HG03064 (cell line): ENCODE measurements around the gene ZDHHC8.

ENCODE experiments used
- ATAC-seq: cut with Tn5 transposase; IDR thresholded peaks from one replicate; pipeline ENCODE4 v1.9.1; 2021; ENCODE audit warnings: low read depth; ENCODE audit not compliant: unreplicated experiment

ZDHHC8 gene

DNA sequence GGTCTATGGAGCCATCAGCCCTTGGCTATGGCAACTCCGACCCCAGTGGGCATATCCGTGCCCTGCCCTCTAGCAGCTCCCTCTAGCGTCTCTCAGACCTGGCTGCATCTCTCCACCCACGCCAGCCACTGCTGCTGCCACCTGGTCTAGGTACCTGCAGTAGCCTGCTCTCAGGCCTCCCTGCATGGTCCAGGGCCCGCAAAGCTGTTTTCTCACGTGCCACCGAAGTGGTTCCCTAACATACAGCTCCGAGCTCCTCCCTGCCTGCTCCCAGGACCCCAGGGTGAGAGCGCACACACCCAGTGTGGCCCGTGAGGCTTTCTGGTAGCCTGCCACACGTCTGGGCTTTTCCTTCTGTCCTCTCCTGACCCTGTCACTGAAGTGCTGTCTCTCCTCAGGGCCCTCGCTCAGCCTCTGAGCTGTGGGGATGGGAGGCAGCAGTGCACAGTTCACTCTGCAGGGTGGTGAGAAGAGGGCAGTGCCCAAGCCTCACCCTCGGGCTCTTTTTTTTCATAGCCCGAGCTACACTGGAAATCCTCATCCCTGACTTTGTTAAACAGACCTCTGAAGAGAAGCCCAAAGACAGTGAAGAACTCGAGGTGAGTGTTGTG lies 37.3 kb upstream of the ZDHHC8 start:
- ATAC-seq, result no peak

- no peak for ATAC-seq
Measured at GRCh38 chr22:20095521-20095920, 36.1 kb upstream of the ZDHHC8 start.

DNA sequence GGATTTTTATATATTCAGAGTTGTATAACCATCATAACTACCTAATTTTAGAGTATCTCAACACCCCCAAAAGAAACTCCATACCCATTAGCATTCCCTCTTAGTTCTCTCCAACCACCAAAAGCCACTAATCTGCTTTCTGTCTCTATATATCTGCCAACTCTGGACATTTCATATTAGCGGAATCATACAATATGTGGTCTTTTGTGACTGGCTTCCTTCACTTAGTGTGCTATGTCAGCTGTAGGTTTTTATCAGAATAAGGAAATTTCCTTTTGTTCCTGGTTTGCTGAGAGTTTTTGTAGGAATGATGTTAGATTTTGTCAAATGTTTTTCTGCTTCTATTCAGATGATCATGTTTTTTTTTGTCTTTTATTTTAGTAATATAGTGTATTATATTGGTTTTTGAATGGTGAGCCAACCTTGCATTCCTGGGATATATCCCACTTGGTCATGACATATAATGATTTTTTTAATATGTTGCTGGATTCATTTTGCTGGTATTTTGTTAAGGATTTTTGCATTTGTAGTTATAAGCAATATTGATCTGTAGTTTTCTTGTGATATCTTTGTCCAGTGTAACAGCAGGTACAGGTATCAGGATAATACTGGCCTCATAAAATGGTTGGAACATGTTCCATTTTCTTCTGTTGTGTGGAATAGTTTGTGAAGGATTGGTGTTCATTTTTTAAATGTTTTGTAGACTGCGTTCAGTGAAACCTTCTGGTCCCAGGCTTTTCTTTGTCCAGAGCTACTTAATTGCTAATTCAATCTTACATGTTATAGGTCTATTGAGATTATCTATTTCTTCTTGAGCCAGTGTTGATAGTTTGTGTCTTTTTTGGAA lies 34.8 kb upstream of the ZDHHC8 start:
- no peak for ATAC-seq

- no peak for ATAC-seq
Measured at GRCh38 chr22:20099099-20099711, 32.4 kb upstream of the ZDHHC8 start.

- ATAC-seq, result no peak
Measured at GRCh38 chr22:20101638-20102037, 30.0 kb upstream of the ZDHHC8 start.

GRCh38 chr22:20102203-20102780 lies 29.3 kb upstream of the ZDHHC8 start:
- ATAC-seq, result no peak

DNA sequence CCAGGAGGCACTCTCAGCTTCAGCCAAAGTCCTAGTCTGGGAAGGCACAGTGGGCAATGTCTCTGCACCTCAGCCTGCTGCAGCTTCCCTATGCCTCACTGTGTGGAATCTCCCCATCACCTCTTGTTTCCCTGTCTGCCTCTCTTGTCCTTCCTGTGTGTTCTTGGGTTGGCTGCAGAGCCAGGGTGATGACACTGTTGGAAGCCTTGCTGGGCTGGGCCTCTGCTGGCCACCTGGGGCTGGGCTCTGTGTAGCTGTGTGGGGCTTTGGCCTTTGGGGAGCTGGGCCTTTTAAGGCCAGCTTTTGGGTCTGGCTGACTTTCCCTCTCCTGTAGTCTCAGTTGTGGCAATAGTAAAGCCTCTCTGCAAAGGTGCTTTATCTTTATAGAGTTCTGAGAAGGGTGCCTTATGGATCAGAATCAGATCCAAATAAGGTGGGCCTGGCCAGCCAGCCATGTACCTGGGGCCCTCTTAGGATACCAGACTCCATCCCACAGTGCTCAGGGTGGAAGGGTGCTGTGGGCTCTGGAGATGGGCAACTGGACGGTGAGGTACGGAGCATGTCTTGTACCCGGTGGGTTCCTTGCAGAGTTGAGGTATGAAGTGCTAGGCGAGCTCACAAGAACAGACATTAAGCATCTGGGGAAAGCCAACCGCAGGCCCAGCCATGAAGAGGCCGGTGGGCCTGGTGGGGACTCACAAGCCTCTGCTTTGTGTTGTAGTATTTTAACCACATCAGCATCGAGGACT lies 26.0 kb upstream of the ZDHHC8 start:
- no peak for ATAC-seq

DNA sequence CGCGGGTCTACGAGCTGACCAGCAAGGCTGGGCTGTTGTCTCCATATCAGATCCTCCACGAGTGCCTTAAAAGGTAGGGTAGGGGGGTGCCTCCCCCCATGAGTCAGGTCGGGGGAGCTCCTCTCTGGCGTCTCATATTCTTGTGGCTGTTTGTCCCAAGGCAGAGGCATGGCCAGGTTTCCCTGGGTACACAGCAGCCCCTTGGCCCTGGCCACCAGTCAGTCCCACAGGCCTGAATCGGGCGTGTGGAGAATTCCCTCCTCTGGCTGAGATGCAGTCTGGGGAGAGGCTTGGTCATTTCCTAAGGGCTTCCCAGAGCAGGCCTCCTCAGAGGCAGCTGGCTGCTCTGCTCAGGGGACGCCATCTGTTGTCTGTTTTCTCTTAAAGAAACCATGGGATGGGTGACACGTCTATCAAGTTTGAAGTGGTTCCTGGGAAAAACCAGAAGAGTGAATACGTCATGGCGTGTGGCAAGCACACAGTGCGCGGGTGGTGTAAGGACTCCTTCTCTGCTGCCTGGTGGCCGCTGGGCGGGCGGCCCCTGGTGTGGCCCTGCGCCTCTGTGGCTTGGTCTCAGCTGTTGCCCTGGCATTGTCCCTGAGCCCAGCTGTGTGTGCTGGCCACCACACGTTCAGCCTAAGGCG lies 25.3 kb upstream of the ZDHHC8 start:
- no peak for ATAC-seq

GRCh38 chr22:20106849-20107237 lies 24.8 kb upstream of the ZDHHC8 start:
- no peak for ATAC-seq

DNA sequence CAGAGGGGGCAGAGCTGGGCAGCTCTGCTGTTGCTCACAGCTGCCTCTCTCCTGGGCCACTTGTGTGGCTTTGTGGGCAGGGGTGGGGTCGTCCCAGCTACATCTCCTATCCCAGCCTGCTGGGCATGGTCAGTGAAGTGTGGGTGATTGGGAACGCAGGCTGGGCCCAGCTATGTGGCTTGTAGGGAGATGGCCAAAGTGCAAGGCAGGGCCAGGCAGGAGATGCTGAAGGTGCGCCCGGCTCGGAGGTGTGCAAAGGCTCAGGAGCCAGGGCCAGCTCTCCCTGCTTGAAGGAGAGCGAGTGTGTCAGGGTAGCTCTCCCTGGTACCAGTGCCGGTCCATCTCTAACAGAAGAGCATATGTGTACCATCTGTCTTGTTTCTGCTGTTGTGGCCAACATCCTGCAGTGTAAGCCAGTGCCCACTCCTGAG lies 24.1 kb upstream of the ZDHHC8 start:
- no peak for ATAC-seq

DNA sequence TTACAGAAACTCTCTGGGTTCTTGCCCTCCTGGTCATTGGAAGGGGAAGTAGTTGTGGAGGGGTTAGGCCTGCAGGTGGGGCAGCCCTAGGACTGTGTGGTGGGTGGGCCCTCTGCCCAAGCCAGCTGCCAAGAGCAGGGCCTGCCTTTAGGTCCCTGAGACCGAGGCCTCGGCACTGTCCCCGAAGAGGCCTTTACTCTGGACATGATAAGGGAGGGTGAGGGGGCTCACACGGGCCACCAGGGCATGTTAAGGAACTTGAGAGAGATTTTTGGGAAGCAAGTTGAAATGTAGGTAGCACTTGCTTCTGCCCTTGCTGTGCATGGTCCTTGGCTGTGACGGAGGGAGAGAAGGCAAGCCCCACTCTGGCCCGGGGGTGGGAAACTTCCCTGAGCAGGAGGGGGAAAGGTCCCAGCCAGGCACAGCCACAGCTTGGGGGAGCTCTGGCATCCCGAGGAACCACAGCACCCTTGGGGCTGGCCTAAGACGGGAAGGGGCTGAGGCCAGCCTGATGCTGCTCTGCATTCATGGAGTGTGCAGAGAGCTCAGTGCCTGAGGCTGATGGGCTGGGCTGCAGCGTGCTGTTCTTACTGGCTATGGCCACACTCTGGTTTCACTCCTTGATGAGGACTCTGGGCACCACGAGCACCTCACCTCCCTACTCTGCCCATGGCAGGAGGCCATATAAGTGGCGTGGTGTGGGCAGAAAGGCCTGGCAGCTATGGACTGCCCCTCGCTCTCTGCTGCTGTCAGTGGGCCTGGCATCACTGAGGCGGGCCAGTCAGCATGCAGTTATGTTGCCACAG lies 23.4 kb upstream of the ZDHHC8 start:
- no peak for ATAC-seq

DNA sequence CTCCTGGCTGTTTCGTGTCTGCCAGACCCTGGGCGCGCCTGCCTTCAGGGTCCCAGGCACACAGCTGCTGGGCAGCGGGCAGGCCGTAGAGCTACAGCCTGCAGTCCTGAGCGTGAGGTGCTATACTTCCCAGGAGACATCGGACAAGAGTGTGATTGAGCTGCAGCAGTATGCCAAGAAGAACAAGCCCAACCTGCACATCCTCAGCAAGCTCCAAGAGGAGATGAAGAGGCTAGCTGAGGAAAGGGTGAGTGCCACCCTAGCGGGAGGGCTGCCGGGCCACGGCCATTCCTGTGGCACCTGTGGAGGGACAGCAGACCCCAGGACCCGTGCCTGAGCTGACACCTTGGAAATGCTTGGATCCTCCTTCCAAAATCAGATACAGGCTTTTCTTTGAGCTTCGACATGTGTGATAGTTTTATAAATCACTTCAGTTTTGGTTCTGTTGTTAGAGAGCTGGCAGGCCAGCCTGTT lies 22.8 kb upstream of the ZDHHC8 start:
- ATAC-seq, result no peak

DNA sequence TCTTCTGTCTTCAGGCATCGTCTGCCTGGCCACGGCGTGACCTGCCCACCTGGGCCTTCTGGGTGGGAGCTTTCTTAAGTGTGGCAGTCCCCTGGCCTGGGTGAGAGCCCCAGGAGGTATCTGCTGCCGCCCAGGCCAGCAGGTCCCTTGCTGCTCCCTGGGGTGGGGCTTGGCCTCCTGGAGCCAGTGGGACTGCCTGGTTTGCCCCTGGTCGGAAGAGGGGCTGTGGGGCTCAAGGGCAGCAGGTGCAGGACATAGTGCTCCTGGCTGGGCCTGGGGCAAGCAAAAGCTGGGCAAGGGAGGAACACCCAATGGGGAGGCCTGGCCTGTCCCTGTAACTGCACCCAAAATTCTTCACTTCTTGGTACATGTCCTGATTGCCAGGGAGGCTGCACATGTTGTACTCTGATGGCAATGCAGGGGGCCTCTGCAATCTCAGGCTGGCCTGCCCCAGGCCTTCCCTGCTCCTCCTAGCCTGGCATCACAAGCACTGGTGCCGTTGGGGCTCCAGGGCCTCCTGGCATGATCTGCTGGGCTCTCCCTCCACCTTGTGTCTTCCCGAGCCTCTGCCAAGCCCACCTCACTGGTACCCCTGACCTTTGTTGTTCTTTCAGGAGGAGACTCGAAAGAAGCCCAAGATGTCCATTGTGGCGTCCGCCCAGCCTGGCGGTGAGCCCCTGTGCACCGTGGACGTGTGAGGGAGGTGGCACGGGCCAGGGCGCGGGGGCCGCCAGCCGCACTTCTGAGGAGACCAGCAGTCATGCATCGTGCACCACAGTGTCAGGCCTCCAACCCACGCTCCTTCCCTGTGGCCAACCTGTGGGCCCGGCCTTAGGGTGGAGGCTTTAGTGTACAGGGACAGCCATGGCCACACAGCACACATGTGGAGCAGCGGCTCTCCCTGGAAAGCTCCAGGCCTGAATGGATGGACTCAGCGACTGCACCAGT lies 21.9 kb upstream of the ZDHHC8 start:
- no peak for ATAC-seq

DNA sequence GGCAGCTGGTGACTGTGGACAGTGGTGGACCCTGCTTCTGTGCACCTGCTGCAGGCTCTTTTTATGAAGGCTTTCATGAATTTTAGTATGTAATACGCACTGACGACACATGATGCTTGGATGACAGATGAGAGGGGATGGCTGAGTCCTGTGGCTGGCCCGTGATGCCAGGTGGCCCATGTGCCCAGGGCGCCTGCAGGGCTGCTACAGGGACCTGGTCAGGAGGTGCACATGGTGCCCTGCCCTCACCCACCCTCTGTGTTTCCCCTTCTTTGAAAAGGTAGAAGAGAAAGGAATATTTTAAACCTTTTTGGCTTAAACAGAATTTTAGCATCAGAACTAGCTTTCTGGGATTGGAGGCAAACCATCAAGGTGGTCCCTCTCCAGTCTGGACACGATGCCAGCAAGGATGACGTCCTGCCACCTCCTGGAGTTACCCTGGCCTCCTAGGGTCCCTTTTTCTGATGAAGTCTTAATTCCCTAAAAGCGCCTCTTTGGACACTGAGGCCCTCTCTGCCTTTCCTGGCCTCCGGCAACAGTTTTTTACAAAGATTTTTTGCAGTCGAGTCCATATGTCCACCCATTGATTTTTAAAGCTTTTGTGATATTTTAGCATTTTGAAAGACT lies 21.1 kb upstream of the ZDHHC8 start:
- no peak for ATAC-seq

DNA sequence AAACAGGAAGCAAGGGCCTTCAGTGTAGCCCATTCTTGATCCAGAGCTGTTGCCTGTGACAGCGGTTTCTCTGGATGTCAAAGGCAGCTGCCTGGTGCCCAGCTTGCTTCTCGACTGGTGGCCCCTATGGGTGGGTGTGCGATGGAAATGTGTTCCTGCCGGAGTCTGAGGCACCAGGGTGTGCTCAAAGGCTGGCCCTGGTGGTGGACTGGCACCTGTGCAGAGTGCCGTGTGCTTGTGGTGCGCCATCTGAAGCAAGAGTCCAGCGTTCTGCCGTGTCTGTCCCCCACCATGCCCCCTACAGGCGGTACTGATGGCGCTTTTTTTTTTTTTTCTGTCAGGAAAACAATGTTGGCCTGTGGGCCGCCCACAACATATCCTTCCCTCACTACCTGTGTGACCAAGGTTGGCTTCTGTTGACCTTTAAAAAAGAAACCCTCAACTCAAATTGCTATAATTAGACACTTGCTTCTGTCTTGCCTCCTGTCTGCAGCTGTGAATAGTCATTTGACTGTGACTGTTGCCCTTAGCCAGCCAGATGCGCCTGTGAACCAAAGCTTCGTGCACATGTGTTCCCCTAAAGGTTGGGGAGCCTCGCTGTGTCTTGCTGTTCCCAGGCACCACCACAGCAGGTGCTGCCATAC lies 20.4 kb upstream of the ZDHHC8 start:
- ATAC-seq, result no peak

GRCh38 chr22:20111689-20112622 lies 19.6 kb upstream of the ZDHHC8 start:
- ATAC-seq, result no peak
